ENCODE measurements around the gene ZNF701.

DNA sequence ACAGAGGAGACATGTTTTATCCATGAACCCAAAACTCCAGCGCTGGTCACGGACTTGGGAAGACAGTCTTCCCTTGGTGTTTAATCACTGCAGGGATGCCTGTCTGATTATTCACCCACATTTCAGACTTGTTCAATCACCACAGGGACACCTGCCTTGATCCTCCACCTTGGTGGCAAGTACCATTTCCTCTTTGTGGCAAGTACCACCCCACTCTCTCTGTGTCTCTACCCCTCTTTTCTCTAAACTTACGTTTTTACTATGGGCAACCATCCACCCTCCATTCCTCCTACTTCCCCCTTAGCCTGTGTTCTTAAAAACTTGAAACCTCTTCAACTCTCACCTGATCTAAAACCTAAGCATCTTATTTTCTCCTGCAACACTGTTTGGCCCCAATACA is 51.3 kb downstream of the ZNF701 start:
- TF ChIP-seq SP1 (IDR thresholded peaks at IDR 0.05) (no peak), HDGF (IDR thresholded peaks at IDR 0.05; ENCODE audit: borderline replicate concordance) (no peak), NFRKB (IDR thresholded peaks at IDR 0.05) (no peak), SUZ12 (IDR thresholded peaks at IDR 0.05) (no peak), ZNF384 (IDR thresholded peaks at IDR 0.05) (no peak), ARNT (IDR thresholded peaks at IDR 0.05) (no peak)

Data from HEK293T (cell line).